WERI-Rb-1 (cell line): ENCODE data around the gene KIAA1328.

Experiments used
- DNase-seq: peaks from one replicate; pipeline ENCODE4 v3.0.0-alpha.2; 2020
- H3K27ac ChIP-seq: fragments of 250-450 bp; sonication (Bioruptor Pico); 2 replicates; pipeline ENCODE4 v1.5.1; 2020; ENCODE audit warnings: mild to moderate bottlenecking, moderate library complexity
- H3K27me3 ChIP-seq: fragments of 250-450 bp; sonication (Bioruptor Pico); 2 replicates; pipeline ENCODE4 v1.5.1; 2021; ENCODE audit warnings: mild to moderate bottlenecking, low read depth, moderate library complexity; ENCODE audit not compliant: insufficient read depth, severe bottlenecking
- H3K36me3 ChIP-seq: fragments of 250-450 bp; sonication (Bioruptor Pico); 2 replicates; pipeline ENCODE4 v1.5.1; 2020; ENCODE audit warnings: mild to moderate bottlenecking, moderate library complexity
- H3K4me3 ChIP-seq: 2 replicates; pipeline ENCODE4 v1.5.1; 2011; ENCODE audit warnings: low read depth, mild to moderate bottlenecking, control low read depth, low read length
- H3K9me3 ChIP-seq: fragments of 250-450 bp; sonication (Bioruptor Pico); 2 replicates; pipeline ENCODE4 v1.5.1; 2021; ENCODE audit warnings: mild to moderate bottlenecking, moderate library complexity; ENCODE audit not compliant: severe bottlenecking
- TF ChIP-seq, protein P1 (sequence below): IDR thresholded peaks from 2 replicates; pipeline ENCODE4 v1.5.1; 2011; ENCODE audit warnings: low read depth, mild to moderate bottlenecking, control low read depth, inconsistent platforms, low read length

Gene KIAA1328

GRCh38 chr18:37019157-37019827 lies 190.4 kb downstream of the KIAA1328 start:
- Histone ChIP-seq H3K27ac (no peak overlapping the region), H3K36me3 (no peaks in the 10 kb centered on the region), H3K9me3 (no peaks in the 10 kb centered on the region), H3K4me3 (no peak overlapping the region), H3K27me3 (no peaks in the 10 kb centered on the region)
- TF ChIP-seq, protein P1, sequence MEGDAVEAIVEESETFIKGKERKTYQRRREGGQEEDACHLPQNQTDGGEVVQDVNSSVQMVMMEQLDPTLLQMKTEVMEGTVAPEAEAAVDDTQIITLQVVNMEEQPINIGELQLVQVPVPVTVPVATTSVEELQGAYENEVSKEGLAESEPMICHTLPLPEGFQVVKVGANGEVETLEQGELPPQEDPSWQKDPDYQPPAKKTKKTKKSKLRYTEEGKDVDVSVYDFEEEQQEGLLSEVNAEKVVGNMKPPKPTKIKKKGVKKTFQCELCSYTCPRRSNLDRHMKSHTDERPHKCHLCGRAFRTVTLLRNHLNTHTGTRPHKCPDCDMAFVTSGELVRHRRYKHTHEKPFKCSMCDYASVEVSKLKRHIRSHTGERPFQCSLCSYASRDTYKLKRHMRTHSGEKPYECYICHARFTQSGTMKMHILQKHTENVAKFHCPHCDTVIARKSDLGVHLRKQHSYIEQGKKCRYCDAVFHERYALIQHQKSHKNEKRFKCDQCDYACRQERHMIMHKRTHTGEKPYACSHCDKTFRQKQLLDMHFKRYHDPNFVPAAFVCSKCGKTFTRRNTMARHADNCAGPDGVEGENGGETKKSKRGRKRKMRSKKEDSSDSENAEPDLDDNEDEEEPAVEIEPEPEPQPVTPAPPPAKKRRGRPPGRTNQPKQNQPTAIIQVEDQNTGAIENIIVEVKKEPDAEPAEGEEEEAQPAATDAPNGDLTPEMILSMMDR: peak; percentile 67
- DNase-seq: peak; percentile 10

DNA sequence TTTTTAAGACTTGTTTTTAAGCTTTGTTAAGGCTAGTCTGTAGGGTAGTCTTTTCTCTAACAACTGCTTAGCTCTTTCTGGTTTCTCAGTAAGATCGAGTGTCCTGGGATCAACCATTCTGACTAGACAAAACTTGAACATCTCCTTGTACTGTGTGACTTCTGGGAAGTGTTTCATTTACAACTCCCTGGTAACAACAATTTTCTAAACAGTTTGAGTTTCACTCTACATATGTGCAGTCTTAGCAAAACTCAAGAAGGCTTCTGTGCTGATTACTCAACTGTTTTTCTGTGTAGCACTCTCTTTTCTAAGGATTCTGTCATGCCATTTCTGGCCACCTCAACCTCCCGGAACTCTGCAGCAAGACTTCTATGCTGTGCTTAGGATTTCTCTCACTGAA lies 204.5 kb downstream of the KIAA1328 start:
- Histone ChIP-seq H3K27me3 (no peaks in the 10 kb centered on the region), H3K27ac (no peak overlapping the region), H3K9me3 (no peaks in the 10 kb centered on the region), H3K36me3 (no peaks in the 10 kb centered on the region), H3K4me3 (no peak overlapping the region)
- TF ChIP-seq, protein P1: no peak
- DNase-seq: no peak

GRCh38 chr18:37042381-37042780 lies 213.5 kb downstream of the KIAA1328 start:
- H3K9me3 ChIP-seq: peaks cover 5% of the 10 kb centered on the region
- DNase-seq: no peak
- no peaks in the 10 kb centered on the region for H3K36me3 ChIP-seq
- TF ChIP-seq, protein P1: no peak
- no peak overlapping the region for H3K27ac ChIP-seq
- H3K27me3 ChIP-seq: no peaks in the 10 kb centered on the region
- no peak overlapping the region for H3K4me3 ChIP-seq

DNA sequence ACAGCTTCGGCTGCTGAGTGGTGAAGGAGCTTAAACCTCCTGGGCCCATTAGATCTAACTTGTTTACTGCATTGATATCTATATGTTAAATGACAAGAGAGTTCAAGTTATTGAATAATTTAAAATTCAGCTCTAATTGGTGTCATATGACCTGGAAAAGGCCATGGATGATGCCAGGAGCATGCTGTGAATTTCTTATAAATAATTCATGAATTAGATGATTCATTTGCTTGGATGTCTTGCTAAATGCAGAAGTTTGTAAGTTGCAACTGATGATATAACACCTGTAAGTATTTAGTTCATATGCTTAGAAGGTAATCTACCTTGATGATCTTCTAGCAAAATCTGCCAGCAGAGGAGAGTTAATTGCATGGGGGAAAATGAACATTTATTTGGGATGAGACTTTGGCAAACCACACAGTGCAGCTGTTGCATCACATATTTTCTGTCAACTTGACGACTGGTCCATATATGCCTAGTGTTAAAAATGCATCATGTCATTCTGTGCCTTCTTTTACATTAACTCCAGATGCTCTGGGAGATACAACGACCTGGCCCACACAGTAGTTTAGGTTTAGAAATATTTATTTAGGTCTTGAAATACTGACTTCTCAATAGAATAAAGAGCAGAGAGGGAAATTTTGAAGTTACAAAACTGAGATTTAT lies 226.3 kb downstream of the KIAA1328 start:
- no peaks in the 10 kb centered on the region for H3K36me3 ChIP-seq
- H3K9me3 ChIP-seq: peaks cover 2% of the 10 kb centered on the region
- DNase-seq: no peak
- TF ChIP-seq, protein P1: no peak
- no peak overlapping the region for H3K4me3 ChIP-seq
- no peaks in the 10 kb centered on the region for H3K27me3 ChIP-seq
- H3K27ac ChIP-seq: no peak overlapping the region

DNA sequence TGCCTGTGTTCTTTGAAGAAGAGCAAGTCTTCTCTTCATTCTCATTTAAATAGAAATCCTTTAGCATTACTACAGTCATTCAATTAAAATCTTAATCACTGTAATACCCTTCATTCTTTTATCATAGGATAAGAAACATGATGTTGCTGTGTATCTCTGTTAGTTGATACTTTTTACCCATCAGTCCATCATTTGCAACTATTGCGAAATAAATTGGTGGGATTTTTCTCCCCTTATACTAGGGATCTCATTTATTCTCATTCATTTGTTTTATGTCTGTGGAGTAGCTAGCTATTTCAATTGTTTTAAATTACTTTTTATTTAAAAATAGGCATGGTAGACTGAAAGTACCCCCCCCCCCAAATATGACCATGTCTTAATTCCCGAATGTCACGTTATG lies 235.3 kb downstream of the KIAA1328 start:
- TF ChIP-seq, protein P1: no peak
- Histone ChIP-seq H3K9me3 (peaks cover 2% of the 10 kb centered on the region), H3K27ac (no peak overlapping the region), H3K36me3 (no peaks in the 10 kb centered on the region), H3K4me3 (no peak overlapping the region), H3K27me3 (no peaks in the 10 kb centered on the region)
- DNase-seq: no peak
